H1 (cell line): ENCODE results near the gene RING1. TPM values are rescaled to one million over a fixed set of nuclear protein-coding genes. Genes with fewer than 3 reads are reported as not detected.
A peak's percentile ranks its signal among the peaks of the same experiment; 100 is the strongest.

Experiments
- CTCF ChIA-PET: fragments of 300-600 bp; sonication (Branson Sonifier 250); formaldehyde crosslinking; loops from one replicate; lab custom pipeline; 2021; ENCODE audit not compliant: partially characterized antibody; lab: Charles Lee
- POLR2A ChIA-PET: fragments of 300-600 bp; sonication (Branson Sonifier 250); formaldehyde crosslinking; loops from one replicate; lab custom pipeline; 2021; ENCODE audit warnings: inconsistent platforms; ENCODE audit not compliant: partially characterized antibody; lab: Charles Lee
- DNase-seq, 2 experiments: peaks; one replicate each; pipeline versions ENCODE4 v3.0.0 to v3.0.0-alpha.2; 2010 to 2022; ENCODE audit warnings: low spot score in 2 of 2, low read depth in 1 of 2, mixed read lengths in 1 of 2
- FAIRE-seq: peaks from 2 replicates; lab custom pipeline; 2011; peaks lifted over from hg19 to GRCh38; lab: Jason Lieb, UNC
- H2AFZ ChIP-seq: 2 replicates; pipeline ENCODE4 v1.8.1; 2012; ENCODE audit warnings: low read length, inconsistent platforms
- H2AK5ac ChIP-seq: 2 replicates; pipeline ENCODE4 v1.6.1; 2013; ENCODE audit warnings: low read depth, low read length
- H2BK120ac ChIP-seq: replicated peaks from 2 replicates; pipeline ENCODE3; 2013; ENCODE audit warnings: low read depth, low read length, inconsistent platforms
- H2BK12ac ChIP-seq: 2 replicates; pipeline ENCODE4 v1.6.1; 2013; ENCODE audit warnings: low read depth, low read length
- H2BK15ac ChIP-seq: 2 replicates; pipeline ENCODE4 v1.6.1; 2013; ENCODE audit warnings: low read length
- H2BK20ac ChIP-seq: 2 replicates; pipeline ENCODE4 v1.6.1; 2013; ENCODE audit warnings: low read length
- H2BK5ac ChIP-seq: 2 replicates; pipeline ENCODE4 v1.6.1; 2013; ENCODE audit warnings: low read depth, low read length
- H3K14ac ChIP-seq: 2 replicates; pipeline ENCODE4 v1.6.1; 2013; ENCODE audit warnings: inconsistent platforms; ENCODE audit not compliant: insufficient read length
- H3K18ac ChIP-seq: 2 replicates; pipeline ENCODE4 v1.6.1; 2013; ENCODE audit warnings: low read length; ENCODE audit errors: extremely low read depth
- H3K23ac ChIP-seq: 2 replicates; pipeline ENCODE4 v1.6.1; 2013; ENCODE audit warnings: inconsistent platforms; ENCODE audit not compliant: insufficient read length
- H3K23me2 ChIP-seq: 2 replicates; pipeline ENCODE4 v1.6.1; 2013; ENCODE audit warnings: low read depth, low read length
- H3K27ac ChIP-seq: 2 replicates; pipeline ENCODE4 v1.6.1; 2011; ENCODE audit warnings: low read depth, low read length, inconsistent platforms
- H3K27me3 ChIP-seq, 4 experiments: replicated peaks in 1 of 4; 1 replicate in 1 of 4; 2 replicates in 3 of 4; pipeline versions ENCODE4 v1.6.1 to v1.8.1; 2011 to 2013; ENCODE audit warnings: low read length in 3 of 4, mild to moderate bottlenecking in 3 of 4, inconsistent platforms in 2 of 4, mixed read lengths in 2 of 4, moderate library complexity in 1 of 4; ENCODE audit not compliant: control insufficient read depth in 3 of 4, insufficient read depth in 3 of 4; ENCODE audit errors: extremely low read depth in 1 of 4
- H3K36me3 ChIP-seq, 4 experiments: 2 replicates each; pipeline versions ENCODE4 v1.6.1 to v1.8.1; 2011 to 2013; ENCODE audit warnings: mild to moderate bottlenecking in 4 of 4, low read length in 3 of 4, moderate library complexity in 2 of 4, control low read depth in 1 of 4, inconsistent platforms in 1 of 4; ENCODE audit not compliant: insufficient read depth in 4 of 4, control insufficient read depth in 2 of 4
- H3K4ac ChIP-seq: replicated peaks from 2 replicates; pipeline ENCODE3; 2013; ENCODE audit warnings: low read length, low read depth, mixed read lengths, inconsistent platforms; ENCODE audit not compliant: insufficient read length
- H3K4me1 ChIP-seq, 4 experiments: replicated peaks in 1 of 4; 1 replicate in 1 of 4; 2 replicates in 3 of 4; pipeline versions ENCODE4 v1.6.1 to v1.8.1; 2011 to 2013; ENCODE audit warnings: low read length in 3 of 4, inconsistent platforms in 2 of 4, mixed read lengths in 1 of 4; ENCODE audit not compliant: insufficient read depth in 4 of 4, control insufficient read depth in 3 of 4
- H3K4me2 ChIP-seq, 2 experiments: 2 replicates each; pipeline versions ENCODE4 v1.6.1 to v1.8.1; 2011 to 2013; ENCODE audit warnings: low read depth in 2 of 2, low read length in 2 of 2, control low read depth in 1 of 2, inconsistent platforms in 1 of 2, mild to moderate bottlenecking in 1 of 2; ENCODE audit not compliant: insufficient read depth in 1 of 2
- H3K4me3 ChIP-seq, 4 experiments: fragments of 200-600, 300-600 bp in 1 of 4; sonication (generic), shearing (Covaris generic), sonication (Bioruptor Twin) in 1 of 4; 2 replicates each; pipeline versions ENCODE4 v1.5.1 to v1.8.1; 2011 to 2016; ENCODE audit warnings: low read length in 4 of 4, low read depth in 3 of 4, control low read depth in 2 of 4, inconsistent platforms in 2 of 4, mild to moderate bottlenecking in 2 of 4, mixed read lengths in 1 of 4, moderate library complexity in 1 of 4; ENCODE audit not compliant: insufficient read depth in 2 of 4; ENCODE audit errors: extremely low read depth in 1 of 4
- H3K56ac ChIP-seq: replicated peaks from 2 replicates; pipeline ENCODE3; 2013; ENCODE audit warnings: low read depth, mild to moderate bottlenecking, mixed read lengths, low read length, inconsistent platforms; ENCODE audit not compliant: insufficient read length
- H3K79me1 ChIP-seq: 2 replicates; pipeline ENCODE4 v1.6.1; 2013; ENCODE audit warnings: low read depth, low read length, control low read depth
- H3K79me2 ChIP-seq, 2 experiments: 2 replicates each; pipeline versions ENCODE4 v1.6.1 to v1.8.1; 2012 to 2013; ENCODE audit warnings: low read length in 2 of 2, mild to moderate bottlenecking in 2 of 2, inconsistent platforms in 1 of 2; ENCODE audit not compliant: insufficient read depth in 2 of 2, control insufficient read depth in 1 of 2
- H3K9ac ChIP-seq, 4 experiments: replicated peaks in 1 of 4; 1 replicate in 1 of 4; 2 replicates in 3 of 4; pipeline versions ENCODE4 v1.6.1 to v1.8.1; 2011 to 2013; ENCODE audit warnings: low read depth in 3 of 4, low read length in 3 of 4, control low read depth in 2 of 4, mild to moderate bottlenecking in 2 of 4, moderate library complexity in 2 of 4, inconsistent platforms in 1 of 4; ENCODE audit errors: extremely low read depth in 1 of 4
- H3K9me3 ChIP-seq, 2 experiments: 2 replicates each; pipeline versions ENCODE4 v1.6.1 to v1.8.1; 2012 to 2013; ENCODE audit warnings: mild to moderate bottlenecking in 2 of 2, moderate library complexity in 2 of 2, control low read depth in 1 of 2, inconsistent platforms in 1 of 2, low read depth in 1 of 2, low read length in 1 of 2, mixed read lengths in 1 of 2; ENCODE audit not compliant: insufficient read depth in 2 of 2
- H4K20me1 ChIP-seq, 2 experiments: replicated peaks in 1 of 2; 2 replicates each; pipeline versions ENCODE3 to v1.8.1; 2011 to 2013; ENCODE audit warnings: inconsistent platforms in 2 of 2, low read length in 2 of 2, mild to moderate bottlenecking in 1 of 2; ENCODE audit not compliant: insufficient read depth in 2 of 2, control insufficient read depth in 1 of 2
- H4K5ac ChIP-seq: 2 replicates; pipeline ENCODE4 v1.6.1; 2013; ENCODE audit warnings: low read length, low read depth, mixed read lengths, inconsistent platforms; ENCODE audit not compliant: insufficient read length
- H4K8ac ChIP-seq: 2 replicates; pipeline ENCODE4 v1.8.0; 2013; ENCODE audit warnings: mild to moderate bottlenecking, moderate library complexity, low read length, inconsistent platforms; ENCODE audit not compliant: insufficient read depth; ENCODE audit errors: extremely low read depth
- H4K91ac ChIP-seq: replicated peaks from 2 replicates; pipeline ENCODE3; 2013; ENCODE audit warnings: low read length, mixed read lengths, inconsistent platforms; ENCODE audit not compliant: insufficient read length
- BCL11A ChIP-seq, 2 experiments: IDR thresholded peaks; one replicate each; pipeline ENCODE4 v1.6.1; 2011; ENCODE audit warnings: low read depth in 2 of 2, low read length in 2 of 2, mild to moderate bottlenecking in 2 of 2
- BRCA1 ChIP-seq: IDR thresholded peaks from 2 replicates; pipeline ENCODE4 v1.6.1; 2012; ENCODE audit warnings: low read depth, low read length, improper control_type of control experiment
- CBX5 ChIP-seq: fragments of 300-800, 300-1000 bp; sonication (generic); IDR thresholded peaks from 2 replicates; pipeline ENCODE4 v1.7.1; 2016; ENCODE audit warnings: antibody characterized with exemption, low read length, low read depth
- CHD2 ChIP-seq: IDR thresholded peaks from 2 replicates; pipeline ENCODE4 v1.6.1; 2012; ENCODE audit warnings: low read length, improper control_type of control experiment
- EZH2 ChIP-seq: fragments of 200-600 bp; sonication (generic); IDR thresholded peaks from 2 replicates; pipeline ENCODE4 v1.7.1; 2012; ENCODE audit warnings: low read depth, mild to moderate bottlenecking, moderate library complexity, low read length, inconsistent platforms; ENCODE audit not compliant: severe bottlenecking
- JUND ChIP-seq: IDR thresholded peaks from 2 replicates; pipeline ENCODE4 v1.6.1; 2011; ENCODE audit warnings: mild to moderate bottlenecking, improper control_type of control experiment, low read length
- RXRA ChIP-seq: IDR thresholded peaks from 2 replicates; pipeline ENCODE4 v1.6.1; 2011; ENCODE audit warnings: low read depth, mild to moderate bottlenecking, low read length, moderate library complexity; ENCODE audit not compliant: insufficient read depth
- TAF1 ChIP-seq: IDR thresholded peaks from 2 replicates; pipeline ENCODE4 v1.6.1; 2011; ENCODE audit warnings: mild to moderate bottlenecking, low read depth, low read length
- TBP ChIP-seq: IDR thresholded peaks from 2 replicates; pipeline ENCODE4 v1.6.1; 2011; ENCODE audit warnings: low read depth, low read length, improper control_type of control experiment
- WGBS, 2 experiments: shearing (Covaris generic) in 1 of 2; methylation state at CpG; one replicate each; pipeline versions ENCODE4 v1.1.6 to v1.1.7; 2013 to 2015; ENCODE audit warnings: low lambda C conversion rate in 2 of 2, mixed read lengths in 2 of 2, inconsistent platforms in 1 of 2, low coverage in 1 of 2, missing lambda C conversion rate in 1 of 2; ENCODE audit not compliant: insufficient replicate concordance in 2 of 2, insufficient coverage in 1 of 2, insufficient read length in 1 of 2; ENCODE audit errors: extremely low coverage in 1 of 2, missing lambda C conversion rate in 1 of 2; 5-methylcytosine and 5-hydroxymethylcytosine counted together
- polyA plus RNA-seq, 7 experiments: library from polyadenylated mRNA; depleted of rRNA in 3 of 7; stranded (reverse) in 5 of 7; unstranded in 2 of 7; fragments of >200 nt in 5 of 7; fragments of 200-250 nt in 2 of 7; gene quantifications; 1 replicate in 5 of 7; 2 replicates in 1 of 7; 4 replicates in 1 of 7; pipeline versions ENCODE4 v1.2.1 to v1.2.3, GENCODE V29; 2011 to 2013; ENCODE audit warnings: missing spikeins in 2 of 7, mixed read lengths in 2 of 7
- total RNA-seq: library from RNA; stranded (reverse); fragmentation: NEBNext Ultra II Directional; extraction: Animal tissue kit (Norgen Biotek cat#: 25700); gene quantifications from 2 replicates; pipeline ENCODE4 v1.2.1, GENCODE V29; 2021
- TF ChIP-seq, protein P1 (sequence below): IDR thresholded peaks from 2 replicates; pipeline ENCODE4 v1.6.1; 2011; ENCODE audit warnings: low read depth, mild to moderate bottlenecking, low read length; ENCODE audit not compliant: insufficient read depth

Gene RING1
- total and polyA plus RNA-seq, 2 of the 8 experiments (the other 6 are each of a cell fraction or from before 2014, with no cell fraction given): 16.4 to 26.0 TPM

DNA sequence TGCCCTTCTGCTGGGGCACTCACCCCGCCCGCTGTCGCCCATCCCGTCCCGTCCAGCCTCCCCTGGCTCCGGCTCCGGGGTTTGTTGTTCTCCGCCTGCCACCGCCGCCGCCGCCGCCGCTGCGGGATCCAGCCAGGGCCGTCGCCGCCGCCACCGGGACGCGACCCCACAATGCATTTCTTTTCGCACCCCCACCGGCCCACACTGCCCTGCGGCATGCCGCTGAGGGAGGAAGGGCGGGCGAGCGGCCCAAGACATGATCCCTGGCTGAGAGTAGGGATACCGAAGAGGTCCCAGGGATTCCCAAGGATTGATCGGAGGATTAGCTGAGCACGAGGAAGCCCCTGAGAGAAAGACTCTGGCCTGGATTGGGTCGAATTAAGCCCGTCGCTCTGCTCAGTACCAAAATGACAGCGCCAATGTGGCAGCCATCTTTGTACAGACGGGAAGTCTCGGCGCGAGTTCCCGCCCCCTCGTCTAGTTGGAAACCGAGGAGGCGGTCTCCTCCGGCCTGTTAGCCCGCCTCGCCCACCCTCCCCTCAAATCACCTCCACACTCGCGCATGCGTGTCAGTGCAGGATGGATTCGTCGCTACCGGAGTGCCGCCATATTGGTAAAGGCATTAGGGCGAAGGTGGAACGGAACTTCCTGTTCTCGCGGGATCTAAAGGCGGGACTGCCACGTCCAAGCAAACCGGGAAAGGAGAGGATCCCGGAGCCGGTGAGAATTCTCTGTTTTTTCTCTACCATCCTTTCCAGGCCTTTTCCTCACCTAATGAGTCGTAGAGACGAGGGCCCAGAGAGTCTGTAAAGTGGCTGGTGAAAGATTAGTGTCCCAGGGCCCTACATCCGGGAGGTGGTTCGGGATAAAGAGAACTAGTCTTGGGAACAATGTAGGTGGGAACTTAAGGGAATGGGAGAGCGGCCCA lies 7.8 kb upstream of the RING1 start, which contains the start of the genes RXRB and SLC39A7:
TSS of gene RXRB (minus strand) at position 447 of the 928 bp plus-strand sequence. CDS start at position 258, 189 bp downstream.
TSS of gene SLC39A7 (plus strand) at position 649 of the 928 bp plus-strand sequence. CDS start 379 bp downstream, outside the sequence.
- peak within 1 kb of the TSS; percentile 87 to 89 (median 88) for H3K4me3 ChIP-seq
- H2BK15ac ChIP-seq: no peak within 1 kb of the TSS
- peak within 1 kb of the TSS; percentile 88 to 97 (median 94) for H3K9ac ChIP-seq
- H3K27ac ChIP-seq: peak within 1 kb of the TSS; percentile 93
- peak within 1 kb of the TSS; percentile 95 for H3K18ac ChIP-seq
- H3K79me2 ChIP-seq: peaks cover 3 to 22% of the 10 kb centered on the region in 2 experiments; a peak in 3 of 4 replicates
- FAIRE-seq (no peak), DNase-seq (peak; percentile 95 to 98)
- H3K36me3 ChIP-seq: peaks cover 7 to 26% (median 16%) of the 10 kb centered on the region in 4 experiments
- H4K8ac ChIP-seq: peak within 1 kb of the TSS; percentile 98
- peak within 1 kb of the TSS; percentile 85 for H3K56ac ChIP-seq
- H2BK5ac ChIP-seq: peak within 1 kb of the TSS; percentile 96
- H2BK120ac ChIP-seq: no peak within 1 kb of the TSS
- no peaks in the 10 kb centered on the region for H3K9me3 ChIP-seq
- peak within 1 kb of the TSS; percentile 96 to 99 for H3K4me2 ChIP-seq
- H3K79me1 ChIP-seq: peaks cover 16% of the 10 kb centered on the region
- H4K20me1 ChIP-seq: peaks cover 5 to 23% of the 10 kb centered on the region in 2 experiments
- peak within 1 kb of the TSS; percentile 71 for H2BK12ac ChIP-seq
- peaks cover 0 to 5% (median 1%) of the 10 kb centered on the region in 4 experiments; a peak in 5 of 7 replicates for H3K27me3 ChIP-seq
- peak within 1 kb of the TSS; percentile 91 for H2AFZ ChIP-seq
- H3K4me1 ChIP-seq: peaks cover 9 to 32% (median 13%) of the 10 kb centered on the region in 4 experiments
- H3K23ac ChIP-seq: no peak within 1 kb of the TSS
- 0 out of 2 replicates have a peak within 1 kb of the TSS, but pooled peaks have one; percentile 77 for H2BK20ac ChIP-seq
- H3K14ac ChIP-seq: no peak within 1 kb of the TSS
- peaks cover 20% of the 10 kb centered on the region for H3K23me2 ChIP-seq
- H4K5ac ChIP-seq: peak within 1 kb of the TSS; percentile 87
- peak within 1 kb of the TSS; percentile 97 for H2AK5ac ChIP-seq
- peak within 1 kb of the TSS; percentile 59 for H3K4ac ChIP-seq
- WGBS, 2 experiments: 0% methylated on average over 54 of the region's 68 CpGs; no CpG with 5 or more reads in 1 of the 2 experiments
- ChIA-PET CTCF (interaction anchor here (0.6 kb wide), 1 partner anchor 76 kb away, joined by 3 read pairs; no protein-coding TSS in a partner anchor), POLR2A (interaction anchor here (0.7 to 1.7 kb wide), 7 partner anchors 9 to 229 kb away, joined by 3 to 7 read pairs (median 4); partner anchors contain the start of genes B3GALT4, RPS18 and VPS52)
- H4K91ac ChIP-seq: peak within 1 kb of the TSS; percentile 72
- peak; percentile 66 for TF ChIP-seq TBP
- TF ChIP-seq BRCA1: peak; percentile 94
- peak; percentile 99 for TF ChIP-seq CHD2
- TF ChIP-seq RXRA: no peak
- no peak for TF ChIP-seq CBX5
- TF ChIP-seq JUND: 0 out of 2 replicates have a peak, but pooled peaks have one; percentile 10
- no peak for TF ChIP-seq BCL11A (IDR thresholded peaks at IDR 0.05; ENCODE audit: low read depth in 2 of 2, low read length in 2 of 2)
- TF ChIP-seq, protein P1, sequence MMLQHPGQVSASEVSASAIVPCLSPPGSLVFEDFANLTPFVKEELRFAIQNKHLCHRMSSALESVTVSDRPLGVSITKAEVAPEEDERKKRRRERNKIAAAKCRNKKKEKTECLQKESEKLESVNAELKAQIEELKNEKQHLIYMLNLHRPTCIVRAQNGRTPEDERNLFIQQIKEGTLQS: no peak
- peak; percentile 84 for TF ChIP-seq TAF1
- no peak for TF ChIP-seq EZH2
